Activated T-helper 1 cell treated with anti-CD3 and anti-CD28 coated beads, Interleukin-2, amount 50 U/mL, for 16 hours (primary cell): ENCODE measurements around the gene CRADD.
"Not testable (repeated sequence)": the region's sequence is repeated elsewhere in the genome, so short reads cannot be mapped to it uniquely, and the experiment has no call there.

ENCODE experiments used
- DNase-seq, 2 donors: peaks; one replicate each; pipeline ENCODE4 v3.0.0-alpha.2; 2020; ENCODE audit warnings: low read depth in 1 of 2, low spot score in 1 of 2

The CRADD gene

GRCh38 chr12:93757792-93758694, 80.9 kb downstream of the CRADD start:
- DNase-seq: no peak

GRCh38 chr12:93758801-93759373, 81.7 kb downstream of the CRADD start:
- DNase-seq: no peak

- DNase-seq: no peak
Observed at GRCh38 chr12:93759512-93760081, 82.4 kb downstream of the CRADD start.

- no peak for DNase-seq
Observed at GRCh38 chr12:93760275-93760875, 83.2 kb downstream of the CRADD start.

- DNase-seq: no peak
Observed at GRCh38 chr12:93762059-93762719, 85.0 kb downstream of the CRADD start.

- no peak for DNase-seq
Observed at GRCh38 chr12:93762912-93763553, 85.9 kb downstream of the CRADD start.

- DNase-seq: no peak
Observed at GRCh38 chr12:93763746-93764147, 86.6 kb downstream of the CRADD start.

- no peak for DNase-seq
Observed at GRCh38 chr12:93766371-93766770, 89.2 kb downstream of the CRADD start.

GRCh38 chr12:93766796-93767523, 89.8 kb downstream of the CRADD start:
- DNase-seq: no peak

- DNase-seq: no peak
Observed at GRCh38 chr12:93767524-93767863, 90.3 kb downstream of the CRADD start.

- DNase-seq: no peak
Observed at GRCh38 chr12:93772003-93772700, 95.0 kb downstream of the CRADD start.

GRCh38 chr12:93773122-93773871, 96.1 kb downstream of the CRADD start:
- peak in 1 of 2 donors; percentile 30 for DNase-seq

GRCh38 chr12:93776581-93777018, 99.4 kb downstream of the CRADD start:
- no peak for DNase-seq

GRCh38 chr12:93777254-93777653, 100.1 kb downstream of the CRADD start:
- DNase-seq: no peak

- DNase-seq: no peak
Observed at GRCh38 chr12:93778306-93778705, 101.1 kb downstream of the CRADD start.

- no peak for DNase-seq
Observed at GRCh38 chr12:93778766-93779165, 101.6 kb downstream of the CRADD start.

- no peak for DNase-seq
Observed at GRCh38 chr12:93780101-93780641, 103.0 kb downstream of the CRADD start.

GRCh38 chr12:93780886-93781285, 103.7 kb downstream of the CRADD start:
- DNase-seq: not testable (repeated sequence)

- DNase-seq: not testable (repeated sequence)
Observed at GRCh38 chr12:93781961-93782360, 104.8 kb downstream of the CRADD start.
